ENCODE data around the gene UST.

Gene UST

DNA sequence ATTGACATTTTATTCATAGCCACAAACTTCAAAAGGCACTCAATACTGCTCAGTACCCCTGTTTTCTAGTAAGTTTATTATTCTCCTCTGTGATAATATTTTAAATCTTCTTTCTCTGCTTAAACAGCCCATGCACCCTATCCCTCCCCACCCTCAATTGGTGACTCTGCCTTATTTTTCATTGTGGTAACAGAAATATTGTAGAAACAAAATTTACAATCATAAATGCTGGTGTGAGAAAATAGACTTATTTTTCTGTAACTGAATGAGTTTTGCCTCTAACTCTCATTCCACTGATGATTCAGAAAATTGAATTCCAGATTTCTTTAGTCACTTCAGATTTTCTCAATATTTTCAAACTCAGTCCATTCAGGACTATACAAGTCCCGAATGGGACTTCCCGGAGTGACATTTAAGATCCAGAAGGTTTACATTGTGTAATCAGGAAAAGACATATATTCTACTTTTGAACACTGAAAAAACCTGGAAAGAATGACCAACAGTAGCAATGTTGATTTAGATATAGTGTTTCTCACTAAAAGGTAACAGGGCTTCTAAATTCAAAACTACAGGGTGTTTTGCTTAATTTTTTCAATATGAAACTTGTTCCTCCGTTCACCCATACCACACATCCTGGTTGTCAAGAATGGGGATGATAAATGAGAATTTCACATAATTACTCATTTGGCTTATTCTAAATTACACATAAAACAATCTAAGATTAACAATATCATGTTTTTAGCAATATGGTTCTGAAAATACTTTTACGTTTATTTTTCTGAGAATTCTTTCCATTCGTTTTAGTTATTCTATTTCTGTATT, 34.8 kb upstream of the UST start:
- Histone ChIP-seq H3K9me3 (no peaks in the 10 kb centered on the region), H3K4me1 (no peaks in the 10 kb centered on the region), H3K36me3 (no peaks in the 10 kb centered on the region), H3K27me3 (no peaks in the 10 kb centered on the region), H3K4me3 (ENCODE audit: low read depth, low read length) (no peak overlapping the region)
- TF ChIP-seq, protein P1, sequence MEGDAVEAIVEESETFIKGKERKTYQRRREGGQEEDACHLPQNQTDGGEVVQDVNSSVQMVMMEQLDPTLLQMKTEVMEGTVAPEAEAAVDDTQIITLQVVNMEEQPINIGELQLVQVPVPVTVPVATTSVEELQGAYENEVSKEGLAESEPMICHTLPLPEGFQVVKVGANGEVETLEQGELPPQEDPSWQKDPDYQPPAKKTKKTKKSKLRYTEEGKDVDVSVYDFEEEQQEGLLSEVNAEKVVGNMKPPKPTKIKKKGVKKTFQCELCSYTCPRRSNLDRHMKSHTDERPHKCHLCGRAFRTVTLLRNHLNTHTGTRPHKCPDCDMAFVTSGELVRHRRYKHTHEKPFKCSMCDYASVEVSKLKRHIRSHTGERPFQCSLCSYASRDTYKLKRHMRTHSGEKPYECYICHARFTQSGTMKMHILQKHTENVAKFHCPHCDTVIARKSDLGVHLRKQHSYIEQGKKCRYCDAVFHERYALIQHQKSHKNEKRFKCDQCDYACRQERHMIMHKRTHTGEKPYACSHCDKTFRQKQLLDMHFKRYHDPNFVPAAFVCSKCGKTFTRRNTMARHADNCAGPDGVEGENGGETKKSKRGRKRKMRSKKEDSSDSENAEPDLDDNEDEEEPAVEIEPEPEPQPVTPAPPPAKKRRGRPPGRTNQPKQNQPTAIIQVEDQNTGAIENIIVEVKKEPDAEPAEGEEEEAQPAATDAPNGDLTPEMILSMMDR (IDR thresholded peaks at IDR 0.05; ENCODE audit: low read depth, low read length) = no peak
- DNase-seq = no peak

DNA sequence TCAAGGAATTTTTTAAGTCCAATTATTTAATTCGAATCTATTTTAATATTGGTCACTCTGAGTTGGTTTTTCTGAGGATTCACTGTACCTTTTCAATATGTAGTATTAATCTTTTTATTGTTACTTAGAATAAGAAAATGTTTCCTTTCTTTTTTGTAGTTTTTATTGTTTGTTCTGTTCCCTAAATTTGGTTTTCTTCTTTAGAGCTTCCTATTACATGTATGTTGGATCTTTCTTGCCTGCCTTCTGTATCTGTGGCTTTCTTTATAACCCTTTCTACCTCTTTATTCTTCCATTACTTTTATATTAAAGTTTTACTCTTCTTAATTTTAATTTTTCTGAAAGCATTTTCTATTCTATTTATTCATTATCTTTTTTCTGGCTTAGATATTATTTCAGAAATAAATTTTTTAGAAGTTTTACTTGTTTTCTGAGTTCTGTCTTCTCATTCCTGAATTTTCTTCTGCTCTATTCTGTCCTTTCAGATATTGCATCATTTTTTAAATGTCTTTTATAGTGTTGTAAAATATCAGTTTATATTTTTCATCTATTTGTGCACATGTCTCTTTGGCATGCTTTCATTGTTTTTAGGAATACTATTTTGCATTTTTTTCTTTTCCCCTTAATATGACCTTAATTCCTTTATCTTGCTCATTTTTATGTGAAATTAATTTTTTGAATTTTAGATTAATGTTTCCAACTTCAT, 33.6 kb upstream of the UST start:
- Histone ChIP-seq H3K4me1 (no peaks in the 10 kb centered on the region), H3K27me3 (no peaks in the 10 kb centered on the region), H3K4me3 (ENCODE audit: low read depth, low read length) (no peak overlapping the region), H3K9me3 (no peaks in the 10 kb centered on the region), H3K36me3 (no peaks in the 10 kb centered on the region)
- no peak for DNase-seq
- TF ChIP-seq, protein P1 (IDR thresholded peaks at IDR 0.05; ENCODE audit: low read depth, low read length) = no peak

DNA sequence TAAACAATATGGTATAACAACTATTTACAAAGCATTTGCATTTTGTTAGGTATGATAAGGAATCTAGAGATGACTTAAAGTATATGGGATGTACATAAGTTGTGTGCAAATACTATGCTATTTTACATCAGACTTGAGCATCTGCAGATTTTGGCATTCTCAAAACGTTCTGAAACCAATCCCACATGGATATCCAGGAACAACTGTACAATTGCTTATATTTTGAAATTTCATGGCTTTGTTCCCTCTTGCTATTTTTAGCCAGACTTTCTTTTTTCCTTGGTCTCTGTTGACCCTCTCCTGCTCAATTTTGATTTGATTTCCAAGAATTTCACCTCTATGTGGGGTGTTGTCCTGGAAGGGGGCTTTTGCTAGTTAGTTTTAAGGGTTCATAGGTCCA, 32.9 kb upstream of the UST start:
- no peak for DNase-seq
- Histone ChIP-seq H3K27me3 (no peaks in the 10 kb centered on the region), H3K36me3 (no peaks in the 10 kb centered on the region), H3K4me1 (no peaks in the 10 kb centered on the region), H3K9me3 (no peaks in the 10 kb centered on the region), H3K4me3 (ENCODE audit: low read depth, low read length) (no peak overlapping the region)
- TF ChIP-seq, protein P1 (IDR thresholded peaks at IDR 0.05; ENCODE audit: low read depth, low read length) = no peak

DNA sequence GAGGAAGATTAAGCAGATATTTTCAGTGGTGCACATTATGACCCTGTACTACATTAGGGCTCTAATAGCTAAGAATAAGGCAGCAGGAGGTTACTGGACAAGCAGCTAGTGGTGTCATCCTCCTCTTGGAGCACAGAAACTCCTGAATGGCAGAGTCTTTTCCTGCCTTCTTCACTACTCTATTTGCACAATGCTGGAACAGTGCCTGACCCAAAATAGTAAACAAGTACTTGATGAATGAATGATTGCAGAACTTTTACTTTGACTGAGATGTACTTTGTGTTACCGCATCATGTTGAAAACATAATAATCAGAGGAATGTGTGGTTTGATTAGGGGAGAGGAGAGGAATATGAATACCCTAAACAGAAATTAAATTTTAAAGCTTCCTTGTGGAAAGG, 30.0 kb upstream of the UST start:
- DNase-seq = no peak
- Histone ChIP-seq H3K36me3 (no peaks in the 10 kb centered on the region), H3K27me3 (no peaks in the 10 kb centered on the region), H3K4me1 (no peaks in the 10 kb centered on the region), H3K4me3 (ENCODE audit: low read depth, low read length) (no peak overlapping the region), H3K9me3 (no peaks in the 10 kb centered on the region)
- TF ChIP-seq, protein P1 (IDR thresholded peaks at IDR 0.05; ENCODE audit: low read depth, low read length) = no peak

DNA sequence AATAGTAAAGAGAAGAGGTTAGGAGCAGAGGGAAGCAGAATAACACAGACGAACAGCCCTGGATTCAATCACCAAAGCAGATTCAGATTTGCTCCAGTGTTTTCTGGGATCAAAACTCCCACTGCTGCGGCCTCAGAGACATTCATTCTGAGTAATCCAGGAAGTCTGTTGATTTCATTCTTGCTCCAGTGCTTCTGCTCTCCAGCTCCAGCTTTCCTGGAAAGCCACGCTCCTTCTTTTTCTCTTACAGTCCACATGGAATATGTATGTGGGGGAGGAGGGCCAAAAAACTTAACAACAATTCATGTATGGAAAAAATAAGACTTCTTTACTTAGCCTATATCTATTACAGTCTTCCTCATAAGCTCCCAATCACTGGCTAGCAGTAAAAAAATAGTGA, 26.4 kb upstream of the UST start:
- no peaks in the 10 kb centered on the region for H3K4me1 ChIP-seq
- no peaks in the 10 kb centered on the region for H3K36me3 ChIP-seq
- no peak overlapping the region for H3K4me3 ChIP-seq (ENCODE audit: low read depth, low read length)
- TF ChIP-seq, protein P1 (IDR thresholded peaks at IDR 0.05; ENCODE audit: low read depth, low read length) = no peak
- no peaks in the 10 kb centered on the region for H3K27me3 ChIP-seq
- DNase-seq = no peak
- no peaks in the 10 kb centered on the region for H3K9me3 ChIP-seq

DNA sequence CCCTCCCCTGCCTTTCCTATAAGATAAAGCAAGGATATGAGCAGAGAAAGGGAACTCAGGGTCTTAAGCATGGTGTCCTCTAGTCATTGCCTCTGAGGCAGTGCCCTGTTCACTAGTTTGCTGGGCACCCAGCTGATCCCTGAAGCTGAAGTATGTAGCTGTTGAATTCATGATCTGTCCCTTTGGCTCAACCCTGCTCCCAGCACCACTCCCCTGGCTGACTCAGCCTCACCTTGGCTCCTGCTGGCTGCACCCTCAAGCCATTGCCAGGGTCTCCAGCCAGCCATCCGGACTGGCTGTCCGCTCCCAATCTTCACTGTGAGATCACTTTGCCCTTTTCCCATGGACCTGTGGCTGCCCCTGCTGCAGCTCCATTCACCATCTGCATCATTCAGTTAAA, 25.9 kb upstream of the UST start:
- H3K36me3 ChIP-seq = no peaks in the 10 kb centered on the region
- no peak overlapping the region for H3K4me3 ChIP-seq (ENCODE audit: low read depth, low read length)
- H3K9me3 ChIP-seq = no peaks in the 10 kb centered on the region
- H3K27me3 ChIP-seq = no peaks in the 10 kb centered on the region
- no peaks in the 10 kb centered on the region for H3K4me1 ChIP-seq
- no peak for DNase-seq
- TF ChIP-seq, protein P1 (IDR thresholded peaks at IDR 0.05; ENCODE audit: low read depth, low read length) = no peak

All from BE2C (cell line).